Sigmoid colon (tissue), 7 donors: ENCODE data around the gene LYPLAL1. TPM values are rescaled to one million over a fixed set of nuclear protein-coding genes. Genes with fewer than 3 reads are reported as not detected.
"Not testable (repeated sequence)": the region's sequence is repeated elsewhere in the genome, so short reads cannot be mapped to it uniquely, and the experiment has no call there.

ENCODE experiments used
- DNase-seq: peaks from one replicate; pipeline ENCODE4 v3.0.0-alpha.2; 2019
- H3K27ac ChIP-seq, 4 donors: fragments of 200-600 bp; sonication (generic); one replicate each; pipeline ENCODE4 v1.5.1; 2016 to 2019; ENCODE audit warnings: mild to moderate bottlenecking in 1 of 4
- H3K27me3 ChIP-seq, 3 donors: fragments of 200-600 bp; sonication (generic); one replicate each; pipeline ENCODE4 v1.5.1; 2019; ENCODE audit warnings: mild to moderate bottlenecking in 1 of 3
- H3K36me3 ChIP-seq, 4 donors: fragments of 200-600 bp; sonication (generic); one replicate each; pipeline ENCODE4 v1.5.1; 2016 to 2019
- H3K4me1 ChIP-seq, 4 donors: fragments of 200-600 bp; sonication (generic); one replicate each; pipeline ENCODE4 v1.5.1; 2017 to 2019
- H3K4me3 ChIP-seq, 4 donors: fragments of 200-600 bp; sonication (generic); one replicate each; pipeline ENCODE4 v1.5.1; 2017 to 2019; ENCODE audit warnings: mild to moderate bottlenecking in 2 of 4, moderate library complexity in 1 of 4
- H3K9me3 ChIP-seq, 4 donors: fragments of 200-600 bp in 3 of 4; sonication (generic) in 3 of 4; one replicate each; pipeline versions ENCODE4 v1.5.1 to v1.6.1; 2013 to 2019
- CTCF ChIP-seq, 4 experiments: fragments of 450-650 bp in 3 of 4; fragments of 200-600 bp in 1 of 4; IDR thresholded peaks; one replicate each; pipeline ENCODE4 v1.5.1; 2016 to 2019; ENCODE audit warnings: antibody characterized with exemption in 4 of 4, mild to moderate bottlenecking in 3 of 4, moderate library complexity in 2 of 4
- EP300 ChIP-seq, 4 donors: sonication (generic); formaldehyde crosslinking; IDR thresholded peaks; one replicate each; pipeline ENCODE4 v1.6.1; 2017; ENCODE audit warnings: antibody characterized with exemption in 4 of 4
- POLR2A ChIP-seq, 2 donors: fragments of 450-650 bp; IDR thresholded peaks; one replicate each; pipeline ENCODE4 v1.6.1; 2016; ENCODE audit warnings: antibody characterized with exemption in 2 of 2, mild to moderate bottlenecking in 2 of 2, moderate library complexity in 2 of 2
- POLR2AphosphoS5 ChIP-seq, 4 donors: sonication (generic); formaldehyde crosslinking; IDR thresholded peaks; one replicate each; pipeline ENCODE4 v1.6.1; 2017; ENCODE audit warnings: antibody characterized with exemption in 4 of 4
- WGBS, 2 donors: extraction: QIAGEN DNeasy Blood & Tissue Kit; methylation state at CpG; one replicate each; pipeline ENCODE4 v1.1.7; 2013; 5-methylcytosine and 5-hydroxymethylcytosine counted together
- intact Hi-C: fragments of 100-400 bp; cut with DNase I; formaldehyde crosslinking; loops from one replicate; pipeline ENCODE4 v1.15.1; 2023
- polyA plus RNA-seq, 3 donors: library from polyadenylated mRNA; stranded (reverse); fragments of 200-250 nt; gene quantifications; one replicate each; pipeline ENCODE4 v1.2.3, GENCODE V29; 2013
- total RNA-seq, 4 donors: library from RNA; depleted of rRNA; stranded (reverse); fragments of >200 nt; gene quantifications; one replicate each; pipeline ENCODE4 v1.1.0, GENCODE V29; 2016
- donor health status: healthy with polysubstance abuse.
- donor health status: Bipolar disorder and iron deficiency.
- donor health status: healthy.

The LYPLAL1 gene
- total and polyA plus RNA-seq, 7 donors, result 11.8 to 36.0 (median 23.4) TPM

- Histone ChIP-seq H3K9me3 (no peaks in the 10 kb centered on the region), H3K4me1 (peaks cover 0 to 34% (median 20%) of the 10 kb centered on the region in 4 donors), H3K4me3 (no peak overlapping the region), H3K27ac (no peak overlapping the region), H3K27me3 (no peaks in the 10 kb centered on the region), H3K36me3 (peaks cover 0 to 8% (median 0%) of the 10 kb centered on the region in 4 donors)
- 96% methylated on average over 3 of the region's 3 CpGs for WGBS, 2 donors
- TF ChIP-seq EP300 (IDR thresholded peaks at IDR 0.05) (no peak), POLR2AphosphoS5 (IDR thresholded peaks at IDR 0.05) (no peak), CTCF (IDR thresholded peaks at IDR 0.05) (no peak), POLR2A (IDR thresholded peaks at IDR 0.05) (no peak)
- intact Hi-C loops, result no loop called here
- DNase-seq, result no peak
These were observed 16.9 kb downstream of the LYPLAL1 start for GRCh38 chr1:219190605-219191004.

GRCh38 chr1:219195833-219196232 is 22.2 kb downstream of the LYPLAL1 start:
- peaks cover 0 to 15% (median 0%) of the 10 kb centered on the region in 4 donors for H3K36me3 ChIP-seq
- 95 to 96% methylated on average over 3 of the region's 3 CpGs for WGBS, 2 donors
- H3K9me3 ChIP-seq, H3K4me3 ChIP-seq, intact Hi-C loops, H3K4me1 ChIP-seq, DNase-seq, H3K27me3 ChIP-seq, H3K27ac ChIP-seq: not testable (repeated sequence)

- H3K4me1 ChIP-seq, result no peaks in the 10 kb centered on the region
- no peak overlapping the region for H3K4me3 ChIP-seq
- no peak for DNase-seq
- no peaks in the 10 kb centered on the region for H3K36me3 ChIP-seq
- no peaks in the 10 kb centered on the region for H3K9me3 ChIP-seq
- no peak overlapping the region for H3K27ac ChIP-seq
- TF ChIP-seq POLR2A (IDR thresholded peaks at IDR 0.05), result no peak
- TF ChIP-seq POLR2AphosphoS5 (IDR thresholded peaks at IDR 0.05), result no peak
- no peak for TF ChIP-seq EP300 (IDR thresholded peaks at IDR 0.05)
- no peak for TF ChIP-seq CTCF (IDR thresholded peaks at IDR 0.05)
- H3K27me3 ChIP-seq, result no peaks in the 10 kb centered on the region
- 83 to 90% methylated on average over 3 of the region's 3 CpGs for WGBS, 2 donors
- intact Hi-C loops, result no loop called here
These were observed 28.0 kb downstream of the LYPLAL1 start for GRCh38 chr1:219201656-219202055.

GRCh38 chr1:219202567-219202966 is 28.9 kb downstream of the LYPLAL1 start:
- TF ChIP-seq EP300 (IDR thresholded peaks at IDR 0.05) (no peak), POLR2AphosphoS5 (IDR thresholded peaks at IDR 0.05) (no peak)
- no peak overlapping the region for H3K4me3 ChIP-seq
- WGBS, 2 donors, result 83 to 87% methylated on average over 2 of the region's 2 CpGs
- intact Hi-C loops, result no loop called here
- H3K27me3 ChIP-seq, result no peaks in the 10 kb centered on the region
- no peaks in the 10 kb centered on the region for H3K4me1 ChIP-seq
- no peak overlapping the region for H3K27ac ChIP-seq
- DNase-seq, result no peak
- H3K9me3 ChIP-seq, result no peaks in the 10 kb centered on the region
- H3K36me3 ChIP-seq, result no peaks in the 10 kb centered on the region

- intact Hi-C loops, result no loop called here
- no peak for TF ChIP-seq CTCF (IDR thresholded peaks at IDR 0.05)
- TF ChIP-seq POLR2AphosphoS5 (IDR thresholded peaks at IDR 0.05), result no peak
- no peak for TF ChIP-seq POLR2A (IDR thresholded peaks at IDR 0.05)
These were observed 32.7 kb downstream of the LYPLAL1 start for GRCh38 chr1:219206350-219206749.

GRCh38 chr1:219209578-219209977 is 35.9 kb downstream of the LYPLAL1 start:
- no peak overlapping the region for H3K27ac ChIP-seq
- WGBS, 2 donors, result 93 to 98% methylated on average over 2 of the region's 2 CpGs
- peaks cover 0 to 19% (median 0%) of the 10 kb centered on the region in 4 donors for H3K36me3 ChIP-seq
- no peaks in the 10 kb centered on the region for H3K27me3 ChIP-seq
- no peak for DNase-seq
- TF ChIP-seq POLR2A (IDR thresholded peaks at IDR 0.05), result no peak
- no peak for TF ChIP-seq CTCF (IDR thresholded peaks at IDR 0.05)
- no peak for TF ChIP-seq EP300 (IDR thresholded peaks at IDR 0.05)
- TF ChIP-seq POLR2AphosphoS5 (IDR thresholded peaks at IDR 0.05), result no peak
- H3K4me3 ChIP-seq, result no peak overlapping the region
- intact Hi-C loops, result no loop called here
- no peaks in the 10 kb centered on the region for H3K4me1 ChIP-seq
- H3K9me3 ChIP-seq, result no peaks in the 10 kb centered on the region

More at GRCh38 chr1:219206350-219206749, 32.7 kb downstream of the LYPLAL1 start:
- H3K4me1 ChIP-seq, result no peaks in the 10 kb centered on the region
- no peak for DNase-seq
- no peaks in the 10 kb centered on the region for H3K27me3 ChIP-seq
- no peak overlapping the region for H3K4me3 ChIP-seq
- no peak overlapping the region for H3K27ac ChIP-seq
- peaks cover 0 to 10% (median 0%) of the 10 kb centered on the region in 4 donors for H3K36me3 ChIP-seq
- no peaks in the 10 kb centered on the region for H3K9me3 ChIP-seq
- WGBS, 2 donors, result 89 to 92% methylated on average over 2 of the region's 2 CpGs
